HEK293 (cell line): ENCODE measurements around the gene CLEC2L.

ENCODE experiments used
- CTCF ChIA-PET: fragments of 350-600 bp; formaldehyde crosslinking; extraction: SDS; loops from one replicate; lab custom pipeline; 2021; ENCODE audit warnings: antibody characterized with exemption; lab: Yijun Ruan, JAX
- POLR2A ChIA-PET: fragments of 300-600 bp; formaldehyde crosslinking; extraction: SDS; loops from one replicate; lab custom pipeline; 2020; ENCODE audit warnings: antibody characterized with exemption, inconsistent platforms; lab: Yijun Ruan, JAX
- H3K27ac ChIP-seq: fragments of 200-500 bp; sonication (Bioruptor generic); 2 replicates; pipeline ENCODE4 v1.5.1; 2014; ENCODE audit warnings: low read depth, low read length, control low read depth, inconsistent platforms; ENCODE audit errors: extremely low read depth
- H3K36me3 ChIP-seq, 2 experiments: fragments of 200-500 bp in 1 of 2; sonication (Bioruptor generic) in 1 of 2; 1 replicate in 1 of 2; 2 replicates in 1 of 2; pipeline ENCODE4 v1.5.1; 2014 to 2017; ENCODE audit warnings: inconsistent platforms in 2 of 2, low read length in 2 of 2; ENCODE audit not compliant: control insufficient read depth in 2 of 2, insufficient read depth in 1 of 2
- H3K4me1 ChIP-seq: fragments of 200-500 bp; sonication (Bioruptor generic); 2 replicates; pipeline ENCODE4 v1.5.1; 2014; ENCODE audit warnings: mild to moderate bottlenecking, low read length, inconsistent platforms; ENCODE audit not compliant: control insufficient read depth, insufficient read depth
- H3K4me3 ChIP-seq: 2 replicates; pipeline ENCODE4 v1.5.1; 2011; ENCODE audit warnings: low read depth, mild to moderate bottlenecking, control low read depth, low read length, moderate library complexity
- H3K9me3 ChIP-seq: fragments of 200-500 bp; sonication (Bioruptor generic); 2 replicates; pipeline ENCODE4 v1.5.1; 2014; ENCODE audit warnings: low read depth, low read length, inconsistent platforms; ENCODE audit not compliant: control insufficient read depth, insufficient read depth
- BCL11A ChIP-seq: fragments of 450-650 bp; formaldehyde crosslinking; IDR thresholded peaks from 2 replicates; pipeline ENCODE4 v1.5.1; 2016; ENCODE audit warnings: low read depth, missing biosample characterization, missing genetic modification characterization
- MZF1 ChIP-seq: fragments of 450-650 bp; formaldehyde crosslinking; IDR thresholded peaks from 2 replicates; pipeline ENCODE4 v1.5.1; 2017; ENCODE audit warnings: missing biosample characterization, missing genetic modification characterization, borderline replicate concordance
- OVOL3 ChIP-seq: fragments of 450-650 bp; formaldehyde crosslinking; IDR thresholded peaks from 2 replicates; pipeline ENCODE4 v1.5.1; 2016; ENCODE audit warnings: missing biosample characterization, missing genetic modification characterization
- REPIN1 ChIP-seq: fragments of 450-650 bp; formaldehyde crosslinking; IDR thresholded peaks from 2 replicates; pipeline ENCODE4 v1.5.1; 2017; ENCODE audit warnings: missing biosample characterization, missing genetic modification characterization, low read depth
- SALL2 ChIP-seq: fragments of 450-650 bp; formaldehyde crosslinking; IDR thresholded peaks from 2 replicates; pipeline ENCODE4 v1.5.0; 2017; ENCODE audit warnings: missing biosample characterization, mild to moderate bottlenecking, missing genetic modification characterization, borderline replicate concordance
- SCRT2 ChIP-seq: fragments of 450-650 bp; formaldehyde crosslinking; IDR thresholded peaks from 2 replicates; pipeline ENCODE4 v1.5.1; 2016; ENCODE audit warnings: missing biosample characterization, missing genetic modification characterization
- ZBTB6 ChIP-seq: fragments of 450-650 bp; formaldehyde crosslinking; IDR thresholded peaks from 2 replicates; pipeline ENCODE4 v1.5.1; 2017; ENCODE audit warnings: missing biosample characterization, missing genetic modification characterization
- ZBTB7A ChIP-seq: fragments of 450-650 bp; formaldehyde crosslinking; IDR thresholded peaks from 2 replicates; pipeline ENCODE4 v1.5.1; 2016; ENCODE audit warnings: low read depth, missing biosample characterization, missing genetic modification characterization
- ZNF10 ChIP-seq: fragments of 450-650 bp; formaldehyde crosslinking; IDR thresholded peaks from 2 replicates; pipeline ENCODE4 v1.5.1; 2017; ENCODE audit warnings: missing biosample characterization, missing genetic modification characterization
- ZNF112 ChIP-seq: fragments of 450-650 bp; formaldehyde crosslinking; IDR thresholded peaks from 2 replicates; pipeline ENCODE4 v1.5.0; 2017; ENCODE audit warnings: missing biosample characterization, missing genetic modification characterization
- ZNF114 ChIP-seq: fragments of 450-650 bp; formaldehyde crosslinking; IDR thresholded peaks from 2 replicates; pipeline ENCODE4 v1.5.0; 2017; ENCODE audit warnings: missing biosample characterization, missing genetic modification characterization
- ZNF24 ChIP-seq: fragments of 450-650 bp; formaldehyde crosslinking; IDR thresholded peaks from 2 replicates; pipeline ENCODE4 v1.5.1; 2016; ENCODE audit warnings: missing biosample characterization, missing genetic modification characterization
- ZNF274 ChIP-seq, 2 experiments: fragments of 200-500 bp in 1 of 2; fragments of 450-650 bp in 1 of 2; sonication (Bioruptor generic) in 1 of 2; formaldehyde crosslinking in 1 of 2; IDR thresholded peaks; 2 replicates each; pipeline versions ENCODE4 v1.5.1 to v1.6.1; 2014 to 2016; ENCODE audit warnings: borderline replicate concordance in 1 of 2, inconsistent platforms in 1 of 2, low read length in 1 of 2, missing biosample characterization in 1 of 2, missing genetic modification characterization in 1 of 2
- ZNF292 ChIP-seq: fragments of 450-650 bp; formaldehyde crosslinking; IDR thresholded peaks from 2 replicates; pipeline ENCODE4 v1.5.1; 2016; ENCODE audit warnings: low read depth, missing biosample characterization, missing genetic modification characterization, borderline replicate concordance
- ZNF311 ChIP-seq: fragments of 450-650 bp; formaldehyde crosslinking; IDR thresholded peaks from 2 replicates; pipeline ENCODE4 v1.5.1; 2017; ENCODE audit warnings: missing biosample characterization, missing genetic modification characterization, borderline replicate concordance
- ZNF449 ChIP-seq: fragments of 450-650 bp; formaldehyde crosslinking; IDR thresholded peaks from 2 replicates; pipeline ENCODE4 v1.5.1; 2017; ENCODE audit warnings: missing biosample characterization, mild to moderate bottlenecking, missing genetic modification characterization, moderate library complexity
- ZNF529 ChIP-seq: fragments of 450-650 bp; formaldehyde crosslinking; IDR thresholded peaks from 2 replicates; pipeline ENCODE4 v1.5.1; 2017; ENCODE audit warnings: missing genetic modification characterization, missing biosample characterization; ENCODE audit not compliant: insufficient replicate concordance
- ZNF571 ChIP-seq: fragments of 450-650 bp; formaldehyde crosslinking; IDR thresholded peaks from 2 replicates; pipeline ENCODE4 v1.5.0; 2017; ENCODE audit warnings: missing biosample characterization, missing genetic modification characterization
- ZNF600 ChIP-seq: fragments of 450-650 bp; formaldehyde crosslinking; IDR thresholded peaks from 2 replicates; pipeline ENCODE4 v1.5.1; 2016; ENCODE audit warnings: missing biosample characterization, missing genetic modification characterization
- ZNF624 ChIP-seq: fragments of 450-650 bp; formaldehyde crosslinking; IDR thresholded peaks from 2 replicates; pipeline ENCODE4 v1.5.1; 2017; ENCODE audit warnings: missing biosample characterization, missing genetic modification characterization
- ZNF629 ChIP-seq: fragments of 450-650 bp; formaldehyde crosslinking; IDR thresholded peaks from 2 replicates; pipeline ENCODE4 v1.5.1; 2017; ENCODE audit warnings: missing biosample characterization, missing genetic modification characterization
- ZNF670 ChIP-seq: fragments of 450-650 bp; formaldehyde crosslinking; IDR thresholded peaks from 2 replicates; pipeline ENCODE4 v1.5.1; 2016; ENCODE audit warnings: missing biosample characterization, missing genetic modification characterization, low read depth
- ZNF76 ChIP-seq: fragments of 450-650 bp; formaldehyde crosslinking; IDR thresholded peaks from 2 replicates; pipeline ENCODE4; 2016; ENCODE audit warnings: low read depth, missing biosample characterization, missing genetic modification characterization, borderline replicate concordance
- ZNF768 ChIP-seq: fragments of 450-650 bp; formaldehyde crosslinking; IDR thresholded peaks from 2 replicates; pipeline ENCODE4 v1.5.1; 2018; ENCODE audit warnings: missing biosample characterization, mild to moderate bottlenecking, missing genetic modification characterization
- ZNF777 ChIP-seq: fragments of 450-650 bp; formaldehyde crosslinking; IDR thresholded peaks from 2 replicates; pipeline ENCODE4 v1.5.1; 2017; ENCODE audit warnings: missing biosample characterization, missing genetic modification characterization, borderline replicate concordance
- TF ChIP-seq, protein P1 (sequence below): fragments of 450-650 bp; formaldehyde crosslinking; IDR thresholded peaks from 2 replicates; pipeline ENCODE4 v1.5.1; 2016; ENCODE audit warnings: missing biosample characterization, missing genetic modification characterization, low read depth
- TF ChIP-seq, protein P2 (sequence below): fragments of 450-650 bp; IDR thresholded peaks from 2 replicates; pipeline ENCODE4 v1.5.1; 2018; ENCODE audit warnings: missing biosample characterization, missing genetic modification characterization

The CLEC2L gene

DNA sequence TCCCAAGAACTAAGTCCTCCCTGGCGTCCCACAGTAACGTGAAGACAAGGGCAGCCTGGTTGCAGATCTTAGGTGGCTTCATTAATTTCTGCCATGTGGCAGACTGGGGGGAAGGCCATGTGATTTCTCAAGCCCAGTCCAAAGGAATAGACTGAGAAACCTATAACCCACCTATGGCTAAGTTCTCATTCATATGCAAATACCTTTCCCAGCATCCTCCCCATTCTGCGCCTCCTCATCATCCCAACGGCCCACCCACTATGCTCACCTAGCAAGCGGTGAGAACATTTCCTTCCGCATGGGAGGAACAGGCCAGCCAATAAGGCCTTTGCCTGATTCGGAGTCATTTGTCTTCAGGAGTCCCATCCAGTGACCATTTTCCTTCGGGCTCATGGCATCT, 8.2 kb upstream of the CLEC2L start (continued):
- TF ChIP-seq ZNF571 (tag by site-specific recombination) (no peak), BCL11A (no peak), SCRT2 (tag by site-specific recombination) (no peak), ZNF112 (no peak), ZNF529 (no peak), ZNF311 (tag by site-specific recombination) (no peak), ZBTB7A (tag by site-specific recombination) (no peak), ZNF292 (tag by site-specific recombination) (no peak)
- TF ChIP-seq, protein P1, sequence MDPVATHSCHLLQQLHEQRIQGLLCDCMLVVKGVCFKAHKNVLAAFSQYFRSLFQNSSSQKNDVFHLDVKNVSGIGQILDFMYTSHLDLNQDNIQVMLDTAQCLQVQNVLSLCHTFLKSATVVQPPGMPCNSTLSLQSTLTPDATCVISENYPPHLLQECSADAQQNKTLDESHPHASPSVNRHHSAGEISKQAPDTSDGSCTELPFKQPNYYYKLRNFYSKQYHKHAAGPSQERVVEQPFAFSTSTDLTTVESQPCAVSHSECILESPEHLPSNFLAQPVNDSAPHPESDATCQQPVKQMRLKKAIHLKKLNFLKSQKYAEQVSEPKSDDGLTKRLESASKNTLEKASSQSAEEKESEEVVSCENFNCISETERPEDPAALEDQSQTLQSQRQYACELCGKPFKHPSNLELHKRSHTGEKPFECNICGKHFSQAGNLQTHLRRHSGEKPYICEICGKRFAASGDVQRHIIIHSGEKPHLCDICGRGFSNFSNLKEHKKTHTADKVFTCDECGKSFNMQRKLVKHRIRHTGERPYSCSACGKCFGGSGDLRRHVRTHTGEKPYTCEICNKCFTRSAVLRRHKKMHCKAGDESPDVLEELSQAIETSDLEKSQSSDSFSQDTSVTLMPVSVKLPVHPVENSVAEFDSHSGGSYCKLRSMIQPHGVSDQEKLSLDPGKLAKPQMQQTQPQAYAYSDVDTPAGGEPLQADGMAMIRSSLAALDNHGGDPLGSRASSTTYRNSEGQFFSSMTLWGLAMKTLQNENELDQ (tag by site-specific recombination) = no peak
- TF ChIP-seq, all 188 proteins: peak for 0

DNA sequence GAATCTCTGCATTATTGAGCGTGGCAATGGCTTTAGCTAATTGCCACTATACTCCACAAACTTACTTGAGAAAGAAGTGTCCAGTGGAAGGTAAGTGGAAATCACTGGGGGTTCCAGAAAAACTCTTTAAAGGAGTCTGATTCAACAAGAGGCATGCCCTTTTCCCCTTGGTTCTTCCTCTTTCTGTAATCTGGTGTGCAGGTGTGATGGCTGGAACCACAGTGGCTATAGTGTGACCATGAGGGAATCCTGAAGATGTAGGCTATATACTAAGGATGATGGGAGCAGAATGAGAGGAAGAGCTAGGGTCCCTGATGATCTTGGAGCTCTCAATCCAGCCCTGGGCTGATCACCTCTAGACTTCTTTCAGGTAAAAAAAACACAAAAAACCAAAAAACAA, 2.0 kb upstream of the CLEC2L start:
- Histone ChIP-seq H3K27ac (no peak overlapping the region), H3K4me1 (no peaks in the 10 kb centered on the region), H3K9me3 (no peaks in the 10 kb centered on the region), H3K4me3 (no peak overlapping the region), H3K36me3 (no peaks in the 10 kb centered on the region)
- TF ChIP-seq ZNF777 (no peak), ZBTB6 (tag by site-specific recombination) (no peak), ZNF24 (tag by site-specific recombination) (no peak), ZNF629 (tag by site-specific recombination) (no peak), MZF1 (no peak), REPIN1 (tag by site-specific recombination) (no peak), ZNF76 (tag by site-specific recombination) (no peak), ZNF600 (tag by site-specific recombination) (no peak), ZNF624 (tag by site-specific recombination) (no peak), ZNF449 (tag by site-specific recombination) (no peak), ZNF768 (tag by site-specific recombination) (no peak), OVOL3 (tag by site-specific recombination) (no peak), SCRT2 (tag by site-specific recombination) (no peak), ZNF274 (IDR thresholded peaks at IDR 0.05; ENCODE audit: low read length) (no peak), ZNF274 (tag by site-specific recombination; IDR thresholded peaks at IDR 0.05; ENCODE audit: borderline replicate concordance) (no peak), ZNF670 (tag by site-specific recombination) (no peak), ZNF114 (no peak), SALL2 (tag by site-specific recombination) (no peak), ZNF10 (tag by site-specific recombination) (no peak)
- TF ChIP-seq, protein P2, sequence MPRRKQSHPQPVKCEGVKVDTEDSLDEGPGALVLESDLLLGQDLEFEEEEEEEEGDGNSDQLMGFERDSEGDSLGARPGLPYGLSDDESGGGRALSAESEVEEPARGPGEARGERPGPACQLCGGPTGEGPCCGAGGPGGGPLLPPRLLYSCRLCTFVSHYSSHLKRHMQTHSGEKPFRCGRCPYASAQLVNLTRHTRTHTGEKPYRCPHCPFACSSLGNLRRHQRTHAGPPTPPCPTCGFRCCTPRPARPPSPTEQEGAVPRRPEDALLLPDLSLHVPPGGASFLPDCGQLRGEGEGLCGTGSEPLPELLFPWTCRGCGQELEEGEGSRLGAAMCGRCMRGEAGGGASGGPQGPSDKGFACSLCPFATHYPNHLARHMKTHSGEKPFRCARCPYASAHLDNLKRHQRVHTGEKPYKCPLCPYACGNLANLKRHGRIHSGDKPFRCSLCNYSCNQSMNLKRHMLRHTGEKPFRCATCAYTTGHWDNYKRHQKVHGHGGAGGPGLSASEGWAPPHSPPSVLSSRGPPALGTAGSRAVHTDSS (tag by site-specific recombination) = no peak
- CTCF ChIA-PET = interaction anchor here (0.5 kb wide), 1 partner anchor 726 kb away, joined by 4 read pairs; no protein-coding TSS in a partner anchor
- POLR2A ChIA-PET = no interaction called here
